AG20443 (cell line): Measurements from ENCODE around the gene CRACDL.

Experiments
- DNase-seq: peaks from one replicate; pipeline ENCODE4 v3.0.0; 2012; ENCODE audit warnings: low spot score, mixed read lengths

Gene CRACDL

GRCh38 chr2:98801921-98802321 is 134.1 kb downstream of the CRACDL start:
- DNase-seq: no peak

DNA sequence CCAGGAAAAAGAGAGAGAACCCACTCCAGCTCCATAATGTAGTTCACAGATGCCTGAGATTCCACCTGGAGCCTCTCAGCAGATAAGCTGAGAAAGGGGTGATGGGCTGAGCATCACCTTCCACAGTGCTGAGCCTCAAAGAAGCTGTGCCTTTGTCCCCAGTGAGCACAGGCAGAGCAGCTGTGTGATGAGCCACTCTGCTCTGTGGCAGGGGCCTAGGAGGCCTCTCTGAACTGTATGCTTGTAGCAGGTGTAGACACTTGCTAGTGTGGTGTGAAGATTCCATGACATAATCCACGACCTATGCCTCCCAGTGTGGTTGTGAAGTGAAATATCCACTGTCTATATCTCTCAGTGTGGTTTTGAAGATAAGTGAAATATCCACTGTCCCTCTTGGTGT is 134.7 kb downstream of the CRACDL start:
- no peak for DNase-seq

DNA sequence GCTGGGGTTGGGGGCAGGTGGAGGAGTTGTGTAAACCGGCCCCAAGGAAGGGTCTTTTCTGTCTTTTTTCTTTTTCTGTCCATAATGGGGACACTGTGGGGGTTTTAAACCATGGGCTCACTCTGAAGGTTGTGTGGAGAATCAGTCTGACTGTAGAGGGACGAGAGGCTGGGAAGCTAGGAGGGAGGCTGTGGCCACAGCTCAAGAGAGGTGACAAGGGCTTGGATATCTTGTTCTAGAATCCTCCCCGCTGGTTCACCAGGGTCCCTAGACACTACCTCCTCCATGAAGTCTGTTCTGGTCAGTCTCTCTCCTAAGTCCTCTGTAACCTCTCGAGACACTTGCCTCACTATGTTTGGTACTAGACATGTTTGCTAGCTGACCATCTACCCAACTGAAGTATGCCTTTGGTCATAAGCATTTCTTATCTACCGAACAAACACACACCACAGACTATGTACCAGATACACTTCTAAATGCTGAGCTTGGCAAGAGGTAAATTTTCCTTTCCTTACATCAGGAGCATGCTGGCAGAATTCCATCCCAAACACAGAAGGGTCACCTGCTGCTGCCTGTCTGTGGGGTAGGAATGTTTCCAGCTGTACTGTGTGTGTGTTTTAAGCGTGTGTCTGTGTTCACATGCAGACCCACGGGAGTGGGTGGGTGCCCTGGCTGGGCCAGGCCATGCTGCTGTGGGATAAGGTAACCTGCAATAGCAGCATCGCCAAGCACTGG is 135.5 kb downstream of the CRACDL start:
- no peak for DNase-seq

DNA sequence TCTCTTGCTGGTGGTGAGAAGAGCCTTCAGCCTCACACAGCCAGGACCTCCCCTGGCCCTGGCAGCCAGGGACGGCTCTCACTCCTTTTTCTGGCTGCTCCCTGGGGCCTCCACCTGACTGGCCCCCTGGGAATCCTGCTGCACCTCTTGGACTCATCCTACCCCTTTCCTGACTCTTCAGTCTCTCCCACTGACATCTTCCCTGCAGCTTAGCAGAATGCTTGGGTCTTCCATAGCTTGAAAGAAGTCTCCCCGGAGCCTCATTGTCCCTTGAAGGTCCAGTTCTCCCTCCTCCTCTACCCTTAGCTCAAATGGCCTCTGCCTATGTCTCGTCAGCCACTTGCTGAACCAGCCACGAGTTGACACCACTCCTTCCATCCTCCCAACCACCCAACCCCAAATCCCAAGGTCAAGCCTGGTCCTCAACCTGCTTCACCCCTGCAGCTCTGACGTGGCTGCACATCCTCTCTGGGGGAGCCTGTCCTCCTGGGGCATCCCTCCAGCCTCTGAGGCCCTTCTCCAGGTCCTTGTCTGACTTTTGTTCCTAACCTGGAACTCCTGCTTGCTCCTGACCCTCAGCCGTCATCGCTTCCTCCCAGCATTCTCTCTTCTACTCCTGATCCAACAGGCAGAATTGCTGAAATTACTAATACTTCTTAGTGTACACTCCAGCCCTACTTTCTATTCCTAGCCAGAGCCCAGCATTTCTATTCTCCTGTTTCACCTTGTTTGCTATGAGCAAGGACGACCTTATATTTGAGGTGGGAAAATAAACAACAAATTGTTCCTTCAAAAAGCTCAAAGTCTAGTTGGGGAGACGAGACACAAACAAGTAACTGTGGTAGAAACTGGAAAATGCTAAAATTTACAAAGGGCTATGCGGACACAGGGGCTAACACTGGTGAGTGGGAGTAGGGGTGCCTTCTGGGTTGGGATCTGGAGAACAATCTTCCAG is 136.4 kb downstream of the CRACDL start:
- DNase-seq: no peak

DNA sequence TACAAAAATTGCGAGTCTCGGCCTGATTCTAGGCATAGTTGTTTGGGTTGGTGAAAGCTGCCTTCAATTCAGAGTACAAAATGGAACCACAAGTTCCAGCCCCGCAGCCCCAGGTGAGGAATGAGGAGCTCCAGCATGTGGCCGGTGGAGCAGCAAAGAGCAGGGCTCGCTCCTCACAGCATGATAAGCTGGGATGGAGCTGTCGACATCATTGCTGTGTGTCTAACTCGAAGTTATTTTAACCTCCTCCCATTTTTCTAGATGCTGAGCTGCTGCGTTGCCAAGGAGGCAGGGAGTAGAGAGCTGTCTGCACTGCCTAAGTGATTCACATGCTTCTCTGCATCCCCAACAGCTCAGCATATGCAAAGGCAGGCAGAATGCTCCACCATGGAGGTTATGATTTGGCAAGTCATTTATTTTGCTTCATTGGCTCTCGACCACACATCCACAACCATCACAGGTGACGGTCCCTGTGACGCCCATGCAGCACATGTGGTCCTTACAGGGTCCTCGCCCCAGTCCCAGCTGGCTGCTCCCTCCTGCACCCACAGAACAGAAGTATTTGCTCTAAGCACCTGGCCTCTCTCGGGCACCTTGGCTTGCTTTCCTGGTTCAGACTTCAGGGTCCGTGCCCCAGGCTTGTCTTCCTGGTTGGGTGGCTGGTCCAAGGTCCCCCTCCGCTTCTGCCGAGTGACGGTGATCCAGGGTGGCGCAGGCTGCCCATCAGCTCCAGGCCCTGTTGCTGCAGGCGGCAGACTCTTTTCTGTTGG is 139.1 kb downstream of the CRACDL start:
- DNase-seq: no peak

DNA sequence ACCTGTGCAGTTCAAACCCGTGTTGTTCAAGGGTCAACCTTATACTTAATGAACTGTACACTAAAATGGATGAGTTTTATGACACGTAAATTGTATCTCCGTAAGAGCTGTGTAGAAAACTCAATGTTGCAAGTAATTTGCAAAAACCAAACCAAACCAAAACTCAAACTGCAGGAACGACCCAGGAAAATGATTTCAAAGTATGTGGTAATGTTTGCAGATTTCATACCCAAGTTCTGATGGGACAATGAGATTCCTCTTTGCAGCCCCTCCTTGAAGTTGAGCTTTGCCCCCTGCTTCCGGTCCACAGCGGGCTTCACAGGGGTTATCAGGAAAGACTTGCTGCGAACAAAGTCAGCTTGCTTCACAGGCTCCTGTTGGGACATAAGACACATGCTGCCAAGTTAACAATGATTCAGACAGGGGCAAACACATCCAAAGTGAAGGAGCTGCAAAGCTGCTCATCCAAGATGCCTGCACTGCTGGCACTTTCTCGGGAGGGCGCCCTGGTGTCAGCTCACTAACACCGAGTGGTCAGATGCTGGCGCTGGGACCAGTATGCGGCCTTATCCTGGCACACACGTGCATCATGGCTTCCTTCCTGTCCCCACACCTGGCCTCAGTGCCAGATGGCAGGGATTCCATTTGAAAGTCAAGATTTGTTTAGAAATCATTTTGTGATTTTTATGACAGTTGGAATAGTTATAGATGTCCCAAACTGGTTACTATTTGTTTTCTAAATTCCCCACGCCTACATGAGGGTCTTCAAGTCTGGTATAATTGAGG is 139.9 kb downstream of the CRACDL start:
- no peak for DNase-seq

DNA sequence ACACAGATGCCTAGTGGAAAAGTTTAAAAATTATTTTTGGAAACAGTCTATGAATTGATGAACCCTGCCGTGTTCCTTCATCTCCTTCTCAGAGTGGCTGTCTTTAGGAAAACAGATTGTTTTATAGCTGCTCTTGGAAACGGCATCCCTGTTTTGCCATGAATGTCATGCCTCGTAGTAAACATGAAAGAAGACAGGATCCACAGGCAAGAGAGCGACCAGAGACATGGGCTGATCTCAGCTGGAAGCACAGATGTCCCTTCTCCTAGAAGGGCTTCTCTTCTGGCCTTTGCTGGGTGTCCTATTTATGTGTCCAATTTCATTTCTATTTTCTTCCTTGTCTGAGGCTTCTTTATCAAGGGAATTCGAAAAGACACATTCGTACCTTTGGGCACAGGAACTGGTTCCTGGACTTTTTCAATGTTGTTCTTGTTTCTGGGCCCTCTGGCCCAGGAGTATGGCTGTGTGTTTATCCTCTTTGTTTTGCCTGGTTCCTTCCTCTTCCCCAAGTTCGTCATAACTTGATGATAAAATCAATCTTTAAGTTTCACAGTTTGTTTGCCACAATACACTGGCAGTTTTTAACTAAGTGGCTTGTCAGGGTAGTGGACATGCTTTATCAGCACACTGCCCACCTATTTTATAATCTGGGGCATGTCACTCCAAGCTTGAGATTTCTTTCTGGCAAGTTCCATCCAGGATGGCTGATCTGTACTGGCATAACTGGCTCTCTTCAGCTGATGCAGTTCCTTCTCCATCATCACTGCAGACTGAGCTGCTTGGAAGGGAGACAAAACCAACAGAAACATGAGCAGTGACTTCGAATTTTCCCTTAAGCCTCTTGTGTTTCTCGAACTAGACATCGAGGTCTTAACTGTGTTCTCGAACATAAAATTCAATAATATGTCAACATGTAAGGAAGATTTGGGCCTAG is 141.9 kb downstream of the CRACDL start:
- no peak for DNase-seq

DNA sequence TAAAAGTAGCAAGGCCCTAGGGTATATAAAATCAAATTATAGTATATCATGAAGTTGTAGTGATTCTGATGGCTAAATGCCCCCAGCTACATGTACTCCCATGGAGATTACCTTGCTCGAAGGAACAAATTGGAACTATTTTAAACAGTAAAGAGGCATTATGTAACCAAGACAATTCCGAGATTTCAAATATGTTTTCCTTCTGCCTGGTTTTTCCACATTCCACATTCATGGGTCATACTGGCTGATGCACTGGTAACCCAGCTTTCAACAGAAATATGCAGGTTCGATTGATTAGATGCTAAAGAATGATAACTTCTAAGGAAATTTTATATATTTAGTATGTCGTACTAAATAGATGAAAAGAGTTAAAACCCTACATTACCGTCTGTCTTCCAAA is 142.8 kb downstream of the CRACDL start:
- no peak for DNase-seq

DNA sequence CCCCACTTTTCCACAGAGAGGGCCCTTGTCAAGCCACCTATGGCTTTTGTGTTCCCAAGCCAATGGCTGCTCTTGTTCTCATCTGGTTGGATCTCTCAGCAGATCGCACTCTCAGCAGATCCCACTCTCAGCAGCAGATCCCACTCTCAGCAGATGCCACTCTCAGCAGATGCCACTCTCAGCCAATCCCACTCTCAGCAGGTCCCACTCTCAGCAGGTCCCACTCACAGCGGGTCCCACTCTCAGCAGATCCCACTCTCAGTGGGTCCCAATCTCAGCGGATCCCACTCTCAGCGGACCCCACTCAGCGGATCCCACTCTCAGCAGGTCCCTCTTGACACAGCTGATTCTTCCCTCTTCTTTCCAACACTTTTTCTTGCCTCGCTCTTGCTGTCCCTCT is 145.8 kb downstream of the CRACDL start:
- DNase-seq: no peak

GRCh38 chr2:98787700-98788099 is 148.3 kb downstream of the CRACDL start:
- no peak for DNase-seq

DNA sequence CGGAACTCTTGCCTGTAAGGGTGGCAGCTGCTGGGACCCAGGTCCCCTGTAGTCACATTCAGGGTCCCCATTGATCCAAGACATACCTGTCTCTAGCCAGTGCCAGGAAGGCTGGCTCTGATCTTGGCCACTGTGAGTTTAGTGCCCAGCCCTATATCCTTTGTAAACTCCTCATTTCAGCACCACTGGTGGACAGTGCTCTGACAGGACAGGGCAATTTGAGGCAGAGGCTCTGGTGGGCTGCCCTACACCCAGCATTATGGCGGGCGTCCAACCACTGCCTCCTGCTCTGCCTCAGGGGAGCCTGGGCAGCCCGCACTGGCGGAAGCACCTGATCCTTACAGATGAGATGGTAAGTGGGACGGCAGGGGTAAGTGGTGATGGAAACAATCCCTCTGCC is 149.8 kb downstream of the CRACDL start:
- DNase-seq: no peak

- DNase-seq: no peak
Observed at GRCh38 chr2:98782570-98782969, 153.5 kb downstream of the CRACDL start.

DNA sequence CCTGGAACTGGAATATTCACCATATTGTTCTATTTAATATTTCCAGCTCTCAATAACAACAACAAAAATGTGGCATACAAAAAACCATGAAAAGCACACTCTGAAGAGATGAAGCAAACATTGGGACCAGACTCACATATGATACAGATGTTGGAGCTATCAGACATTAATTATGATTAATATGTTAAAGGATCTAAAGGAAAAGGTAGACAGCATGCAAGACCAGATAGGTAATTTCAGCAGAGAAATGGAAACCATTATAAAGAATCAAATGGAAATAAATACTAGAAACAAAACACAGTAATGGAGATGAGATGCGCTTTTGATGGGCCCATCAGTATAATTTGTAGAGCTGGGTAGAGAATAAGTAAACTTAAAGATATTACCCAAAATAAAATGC is 154.2 kb downstream of the CRACDL start:
- DNase-seq: no peak

GRCh38 chr2:98778741-98779483 is 157.1 kb downstream of the CRACDL start:
- no peak for DNase-seq

DNA sequence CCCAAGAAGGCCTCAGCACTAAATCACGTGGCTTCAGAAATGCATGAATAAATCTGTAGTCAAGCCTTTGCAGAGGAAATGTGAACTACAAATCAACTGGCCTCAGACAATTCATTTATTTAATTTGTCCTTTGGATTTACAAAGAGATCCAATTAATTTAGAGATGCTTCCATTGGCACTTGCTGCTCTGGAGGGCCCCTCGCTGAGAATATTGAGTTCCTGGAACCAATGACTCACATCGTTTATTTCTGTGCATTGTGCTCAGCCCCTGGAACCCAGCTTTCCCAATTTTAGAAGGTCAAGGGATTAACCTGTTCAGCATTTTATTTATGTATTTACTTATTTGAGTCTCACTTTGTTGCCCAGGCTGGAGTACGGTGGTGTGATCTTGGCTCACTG is 157.9 kb downstream of the CRACDL start:
- no peak for DNase-seq

DNA sequence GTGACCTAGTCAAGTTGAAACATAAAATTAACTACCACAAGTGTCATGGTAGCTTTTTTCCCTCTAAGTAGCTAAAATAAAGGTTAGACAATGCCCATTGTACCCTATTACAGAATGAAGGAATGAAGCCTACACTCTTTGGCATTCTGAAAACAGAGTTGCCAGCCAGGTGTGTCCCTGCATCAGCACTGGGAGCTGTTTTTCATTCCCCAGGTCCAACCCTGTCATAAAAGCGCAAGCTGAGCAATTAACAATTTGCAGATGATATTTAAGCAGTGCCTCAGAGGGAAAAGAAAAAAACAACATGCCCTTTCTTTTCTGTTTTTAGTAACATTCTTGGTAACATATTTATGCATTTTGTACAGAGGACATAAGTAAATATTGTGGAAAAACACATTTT is 158.3 kb downstream of the CRACDL start:
- no peak for DNase-seq

DNA sequence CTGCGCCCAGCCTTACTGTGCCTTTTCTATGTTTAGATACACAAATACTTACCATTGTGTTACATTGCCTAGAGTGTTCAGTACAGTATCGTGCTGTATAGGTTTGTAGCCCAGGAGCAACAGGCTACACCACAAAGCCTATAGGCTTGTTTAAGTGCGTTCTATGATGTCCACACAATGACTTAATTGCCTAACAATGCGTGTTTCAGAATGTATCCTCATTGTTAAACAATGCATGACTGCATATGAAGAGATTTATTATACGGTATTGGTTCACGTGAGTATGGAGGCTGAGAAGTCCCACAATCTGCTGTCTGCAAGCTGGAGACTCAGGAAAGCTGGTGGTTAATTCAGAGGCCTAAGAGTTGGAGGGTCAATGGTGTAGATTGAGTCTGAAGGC is 158.9 kb downstream of the CRACDL start:
- no peak for DNase-seq

DNA sequence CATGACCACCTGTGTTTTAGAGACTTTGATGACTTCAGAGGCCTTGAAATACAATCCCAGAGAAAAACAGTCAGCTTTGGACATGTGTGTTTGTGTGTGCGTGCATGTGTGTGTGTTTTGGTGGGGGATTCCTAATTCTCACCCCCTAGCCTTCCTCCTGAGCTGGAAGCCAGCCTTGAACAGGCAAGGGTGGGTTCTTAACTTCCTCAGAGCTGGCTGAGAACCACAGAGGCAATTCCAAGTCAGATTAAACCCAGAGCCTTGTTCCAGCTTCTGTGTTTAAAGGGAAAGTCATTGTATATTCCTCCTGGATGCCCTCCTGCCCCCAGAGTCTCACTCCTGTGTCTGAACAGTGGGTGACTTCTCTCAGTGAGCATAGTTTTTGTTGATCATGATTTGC is 159.9 kb downstream of the CRACDL start:
- DNase-seq: no peak

DNA sequence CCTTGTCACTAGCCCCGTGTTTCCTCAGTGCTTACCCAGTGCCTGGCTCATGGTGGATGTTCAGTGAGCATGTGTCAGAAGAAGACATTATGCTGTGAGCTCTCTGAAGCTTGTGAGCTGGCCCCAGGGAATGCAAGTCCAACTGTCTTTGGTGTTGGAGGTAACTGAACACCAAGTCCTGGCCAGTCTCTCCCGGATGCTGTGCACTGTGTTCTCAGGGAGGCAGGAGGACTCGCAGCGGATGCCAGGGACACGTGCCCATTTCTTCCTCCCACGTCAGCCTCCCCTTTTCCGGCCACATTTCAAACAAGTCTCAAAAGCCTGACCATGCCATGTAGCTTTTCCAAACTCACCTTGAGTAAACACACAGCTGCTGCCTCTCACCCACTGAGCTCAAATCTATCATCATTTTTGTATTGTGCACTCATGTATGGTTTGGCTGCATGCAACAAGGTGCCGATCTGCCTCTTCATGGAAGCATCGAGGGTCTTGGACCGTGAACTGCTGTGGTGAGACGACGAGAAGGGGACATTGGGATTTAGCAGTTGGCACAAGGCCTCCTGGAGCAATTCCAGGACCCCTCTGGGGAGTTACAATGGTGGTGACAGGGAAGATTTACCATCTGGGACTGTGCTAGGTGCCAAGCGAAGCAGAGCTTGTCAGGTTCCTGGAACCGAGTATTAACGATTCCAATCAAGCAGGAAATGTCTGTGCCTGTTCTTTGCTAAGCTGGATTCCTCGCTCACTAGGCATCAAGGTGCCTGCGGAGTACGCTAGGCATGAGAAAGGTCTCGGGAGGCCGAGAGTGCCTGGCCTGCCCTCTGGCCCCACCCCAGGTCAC is 160.7 kb downstream of the CRACDL start:
- DNase-seq: no peak
